Osteoblast (primary cell): ENCODE results near the gene CPLANE1. TPM values are rescaled to one million over a fixed set of nuclear protein-coding genes. Genes with fewer than 3 reads are reported as not detected.

Experiments
- DNase-seq: peaks from one replicate; pipeline ENCODE4 v3.0.0; 2011; ENCODE audit warnings: low spot score, mixed read lengths; ENCODE audit not compliant: insufficient read length; ENCODE audit errors: missing footprints
- H2AFZ ChIP-seq: 2 replicates; pipeline ENCODE4 v1.6.0; 2011; ENCODE audit warnings: mild to moderate bottlenecking, low read length
- H3K27ac ChIP-seq: 2 replicates; pipeline ENCODE4 v1.5.1; 2011; ENCODE audit warnings: mild to moderate bottlenecking, low read depth, low read length, moderate library complexity
- H3K27me3 ChIP-seq: 2 replicates; pipeline ENCODE4 v1.6.0; 2012; ENCODE audit warnings: mild to moderate bottlenecking, control low read depth, inconsistent platforms, low read length, moderate library complexity; ENCODE audit not compliant: insufficient read depth
- H3K36me3 ChIP-seq: 2 replicates; pipeline ENCODE4 v1.5.1; 2011; ENCODE audit warnings: mild to moderate bottlenecking, low read length, control low read depth, moderate library complexity; ENCODE audit not compliant: insufficient read depth
- H3K4me1 ChIP-seq: 2 replicates; pipeline ENCODE4 v1.5.1; 2011; ENCODE audit warnings: mild to moderate bottlenecking, low read length, control low read depth, moderate library complexity; ENCODE audit not compliant: insufficient read depth
- H3K4me2 ChIP-seq: 2 replicates; pipeline ENCODE4 v1.6.0; 2011; ENCODE audit warnings: mild to moderate bottlenecking, low read length; ENCODE audit not compliant: insufficient read depth
- H3K4me3 ChIP-seq: fragments of 200-600 bp; sonication (generic); 3 replicates; pipeline ENCODE4 v1.5.1; 2012; ENCODE audit warnings: mild to moderate bottlenecking, low read length, inconsistent platforms; ENCODE audit not compliant: insufficient read depth
- H3K79me2 ChIP-seq: 2 replicates; pipeline ENCODE4 v1.6.0; 2012; ENCODE audit warnings: mild to moderate bottlenecking, low read length, control low read depth, inconsistent platforms; ENCODE audit not compliant: insufficient read depth
- H3K9me3 ChIP-seq: 2 replicates; pipeline ENCODE4 v1.5.1; 2011; ENCODE audit warnings: low read depth, low read length, control low read depth
- H4K20me1 ChIP-seq: 2 replicates; pipeline ENCODE4 v1.6.0; 2012; ENCODE audit warnings: mild to moderate bottlenecking, low read length, control low read depth; ENCODE audit not compliant: insufficient read depth
- total RNA-seq: library from RNA; depleted of rRNA; stranded (reverse); fragments of >200 nt; gene quantifications from 2 replicates; pipeline ENCODE4 v1.2.3, GENCODE V29; 2012
- TF ChIP-seq, protein P1 (sequence below): IDR thresholded peaks from 2 replicates; pipeline ENCODE4 v1.5.1; 2011; ENCODE audit warnings: mild to moderate bottlenecking, low read depth, low read length, moderate library complexity; ENCODE audit errors: extremely low read depth

The CPLANE1 gene
- total RNA-seq, 1 donor, result 52.1 TPM

GRCh38 chr5:37187465-37187977, 61.7 kb downstream of the CPLANE1 start:
- no peaks in the 10 kb centered on the region for H4K20me1 ChIP-seq
- TF ChIP-seq, protein P1, sequence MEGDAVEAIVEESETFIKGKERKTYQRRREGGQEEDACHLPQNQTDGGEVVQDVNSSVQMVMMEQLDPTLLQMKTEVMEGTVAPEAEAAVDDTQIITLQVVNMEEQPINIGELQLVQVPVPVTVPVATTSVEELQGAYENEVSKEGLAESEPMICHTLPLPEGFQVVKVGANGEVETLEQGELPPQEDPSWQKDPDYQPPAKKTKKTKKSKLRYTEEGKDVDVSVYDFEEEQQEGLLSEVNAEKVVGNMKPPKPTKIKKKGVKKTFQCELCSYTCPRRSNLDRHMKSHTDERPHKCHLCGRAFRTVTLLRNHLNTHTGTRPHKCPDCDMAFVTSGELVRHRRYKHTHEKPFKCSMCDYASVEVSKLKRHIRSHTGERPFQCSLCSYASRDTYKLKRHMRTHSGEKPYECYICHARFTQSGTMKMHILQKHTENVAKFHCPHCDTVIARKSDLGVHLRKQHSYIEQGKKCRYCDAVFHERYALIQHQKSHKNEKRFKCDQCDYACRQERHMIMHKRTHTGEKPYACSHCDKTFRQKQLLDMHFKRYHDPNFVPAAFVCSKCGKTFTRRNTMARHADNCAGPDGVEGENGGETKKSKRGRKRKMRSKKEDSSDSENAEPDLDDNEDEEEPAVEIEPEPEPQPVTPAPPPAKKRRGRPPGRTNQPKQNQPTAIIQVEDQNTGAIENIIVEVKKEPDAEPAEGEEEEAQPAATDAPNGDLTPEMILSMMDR, result no peak
- no peak overlapping the region for H3K4me2 ChIP-seq
- H2AFZ ChIP-seq, result no peak overlapping the region
- H3K4me3 ChIP-seq, result no peak overlapping the region
- H3K36me3 ChIP-seq, result peaks cover 44% of the 10 kb centered on the region
- H3K27me3 ChIP-seq, result no peaks in the 10 kb centered on the region
- no peak overlapping the region for H3K27ac ChIP-seq
- DNase-seq, result no peak
- H3K4me1 ChIP-seq, result peaks cover 2% of the 10 kb centered on the region
- no peaks in the 10 kb centered on the region for H3K9me3 ChIP-seq
- no peaks in the 10 kb centered on the region for H3K79me2 ChIP-seq

GRCh38 chr5:37184748-37185364, 64.3 kb downstream of the CPLANE1 start:
- no peaks in the 10 kb centered on the region for H4K20me1 ChIP-seq
- TF ChIP-seq, protein P1, result no peak
- H3K27ac ChIP-seq, result no peak overlapping the region
- no peaks in the 10 kb centered on the region for H3K9me3 ChIP-seq
- no peak for DNase-seq
- H3K79me2 ChIP-seq, result no peaks in the 10 kb centered on the region
- H3K4me3 ChIP-seq, result no peak overlapping the region
- peaks cover 50% of the 10 kb centered on the region for H3K36me3 ChIP-seq
- H2AFZ ChIP-seq, result no peak overlapping the region
- H3K27me3 ChIP-seq, result no peaks in the 10 kb centered on the region
- no peak overlapping the region for H3K4me2 ChIP-seq
- peaks cover 2% of the 10 kb centered on the region for H3K4me1 ChIP-seq

- H3K4me1 ChIP-seq, result no peaks in the 10 kb centered on the region
- no peak for DNase-seq
- H3K36me3 ChIP-seq, result peaks cover 68% of the 10 kb centered on the region
Measured at GRCh38 chr5:37182667-37183066, 66.5 kb downstream of the CPLANE1 start.

GRCh38 chr5:37174928-37175327, 74.2 kb downstream of the CPLANE1 start:
- Histone ChIP-seq H3K36me3 (peaks cover 67% of the 10 kb centered on the region), H3K9me3 (no peaks in the 10 kb centered on the region), H3K79me2 (no peaks in the 10 kb centered on the region), H3K4me2 (no peak overlapping the region), H3K4me1 (no peaks in the 10 kb centered on the region), H3K27me3 (no peaks in the 10 kb centered on the region), H4K20me1 (no peaks in the 10 kb centered on the region), H3K27ac (no peak overlapping the region), H3K4me3 (no peak overlapping the region), H2AFZ (no peak overlapping the region)
- TF ChIP-seq, protein P1, result no peak
- no peak for DNase-seq

More at GRCh38 chr5:37182667-37183066, 66.5 kb downstream of the CPLANE1 start:
- TF ChIP-seq, protein P1, result no peak
- no peak overlapping the region for H3K4me2 ChIP-seq
- no peaks in the 10 kb centered on the region for H4K20me1 ChIP-seq
- no peaks in the 10 kb centered on the region for H3K79me2 ChIP-seq
- H3K27me3 ChIP-seq, result no peaks in the 10 kb centered on the region
- no peak overlapping the region for H2AFZ ChIP-seq
- no peaks in the 10 kb centered on the region for H3K9me3 ChIP-seq
- no peak overlapping the region for H3K27ac ChIP-seq
- H3K4me3 ChIP-seq, result no peak overlapping the region
